ENCODE measurements around the gene OTX2.

OTX2 gene

GRCh38 chr14:56811593-56812363 lies 1.5 kb upstream of the OTX2 start:
- no peak for DNase-seq

GRCh38 chr14:56810836-56811592 lies 735 bp upstream of the OTX2 start:
- no peak for DNase-seq

DNA sequence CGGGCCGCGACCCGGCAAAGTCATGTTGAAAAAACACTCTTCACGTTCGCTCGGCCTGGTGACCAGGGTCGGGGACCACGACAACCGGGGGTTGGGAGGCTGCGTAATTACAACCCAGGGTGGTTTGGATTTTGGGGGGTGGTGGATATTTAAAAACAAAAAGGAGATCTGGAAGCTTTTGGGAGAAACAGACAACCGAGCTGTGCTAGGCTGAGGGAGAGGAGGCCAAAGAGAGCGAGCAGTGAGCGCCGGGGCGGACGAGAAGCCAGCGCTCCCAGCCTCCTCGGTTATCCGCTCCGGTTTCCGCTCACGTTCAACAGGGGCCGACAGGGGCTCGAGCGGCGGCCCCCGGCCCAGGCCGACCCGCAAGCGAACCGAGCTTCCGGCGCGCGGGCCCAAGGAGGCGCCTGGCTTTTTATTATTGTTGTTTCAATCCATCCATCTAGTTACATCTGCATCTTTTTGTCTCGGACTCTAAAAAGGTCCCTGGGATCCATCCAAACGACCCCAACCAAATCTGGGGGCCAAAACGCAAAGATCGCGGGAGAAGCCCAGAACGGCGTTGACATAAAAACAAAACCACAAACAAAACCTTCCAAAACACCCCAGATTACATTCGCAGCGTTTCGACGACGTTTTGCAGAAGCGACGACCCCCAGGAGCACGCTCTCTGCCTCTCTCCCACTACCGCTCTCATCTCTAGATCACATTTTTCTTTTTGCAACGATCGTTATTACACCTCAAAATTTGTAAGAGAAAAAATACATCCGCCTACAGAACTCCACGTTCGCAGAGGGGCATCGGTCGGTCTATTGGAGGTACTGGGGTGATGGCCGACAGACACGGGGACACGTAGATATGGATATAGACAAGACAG lies 771 bp downstream of the OTX2 start:
- DNase-seq: no peak

- DNase-seq: no peak
Measured at GRCh38 chr14:56808383-56809269, 1.7 kb downstream of the OTX2 start.

DNA sequence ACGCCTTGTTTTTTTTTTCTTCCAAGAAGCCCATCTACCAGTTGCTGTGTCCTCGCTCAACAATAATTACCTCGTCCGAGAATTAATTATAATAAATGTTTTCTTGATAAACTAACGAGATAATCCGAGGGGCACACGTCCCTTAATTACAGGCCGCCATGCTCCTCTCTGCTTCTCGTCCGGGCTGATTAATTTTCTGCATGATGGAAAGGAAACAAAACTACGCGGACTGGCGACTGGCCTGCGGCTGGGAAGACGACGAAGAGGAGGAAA lies 2.2 kb downstream of the OTX2 start:
- DNase-seq: no peak

DNA sequence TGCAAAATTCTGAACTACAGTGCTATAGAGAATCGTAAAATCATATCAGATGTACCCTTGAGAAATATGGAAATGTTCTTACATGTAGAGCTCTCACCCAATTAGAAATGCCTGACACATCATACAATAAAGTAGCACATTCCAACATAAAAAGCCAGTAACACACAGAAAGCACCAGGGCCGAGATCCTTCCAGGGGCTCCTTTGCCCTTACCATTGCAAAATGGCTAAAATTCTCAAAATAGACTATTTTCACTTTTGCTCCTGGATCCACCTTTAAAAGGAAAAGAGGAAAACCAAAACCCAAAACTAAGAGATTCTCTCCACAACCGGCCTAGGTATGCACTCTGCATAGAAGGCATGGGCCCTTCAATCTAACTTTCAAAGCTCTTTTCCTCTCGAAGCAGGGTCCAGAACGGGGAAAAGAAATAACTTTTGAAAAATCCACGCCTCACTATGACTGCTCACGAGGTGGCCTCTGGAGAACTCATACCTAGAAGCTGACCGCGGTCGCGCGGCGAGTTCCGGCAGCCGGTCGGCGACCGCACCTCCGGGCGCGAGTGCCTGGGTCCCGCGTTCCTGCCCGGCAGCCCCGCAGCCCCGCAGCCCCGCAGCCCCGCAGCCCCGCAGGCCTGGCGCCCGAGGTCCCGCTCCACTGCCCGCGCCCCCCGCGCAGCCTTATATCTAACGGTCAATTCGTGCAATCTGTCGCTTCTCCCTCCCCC lies 2.7 kb downstream of the OTX2 start:
- DNase-seq: no peak

GRCh38 chr14:56806760-56807159 lies 3.5 kb downstream of the OTX2 start:
- DNase-seq: no peak

GRCh38 chr14:56805992-56806727 lies 4.1 kb downstream of the OTX2 start:
- no peak for DNase-seq

GRCh38 chr14:56805201-56805991 lies 4.9 kb downstream of the OTX2 start:
- DNase-seq: no peak

DNA sequence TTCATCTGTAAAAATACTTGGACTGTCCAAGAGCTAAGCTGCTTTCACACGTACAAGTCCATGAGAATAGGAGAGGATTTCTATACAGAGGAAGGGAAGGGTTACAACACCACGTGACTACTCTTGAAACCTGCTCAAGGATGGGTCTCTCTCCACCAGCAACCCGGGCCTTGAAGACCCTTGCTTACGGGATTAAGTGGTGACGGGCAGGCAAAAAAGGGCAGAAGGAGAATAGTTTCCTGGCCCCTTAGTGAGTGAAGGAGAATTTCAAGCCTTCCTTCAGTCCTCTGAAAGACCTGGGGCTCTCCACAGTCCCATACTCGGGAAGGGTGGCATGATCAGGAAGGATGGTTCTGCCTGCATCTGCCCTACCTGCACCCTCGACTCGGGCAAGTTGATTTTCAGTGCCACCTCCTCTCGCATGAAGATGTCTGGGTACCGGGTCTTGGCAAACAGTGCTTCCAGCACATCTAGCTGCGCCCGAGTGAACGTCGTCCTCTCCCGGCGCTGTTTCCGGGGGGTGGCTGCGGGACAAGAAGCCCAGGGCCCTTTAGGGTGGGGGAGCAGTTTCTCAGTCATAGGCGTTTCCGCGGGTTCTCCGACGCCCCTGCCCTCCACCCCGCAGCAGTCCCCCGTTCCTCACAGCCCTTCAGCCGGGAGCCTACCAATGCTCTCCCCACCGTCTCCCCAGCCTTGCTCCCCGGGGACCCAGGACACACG lies 6.3 kb downstream of the OTX2 start:
- no peak for DNase-seq

- no peak for DNase-seq
Measured at GRCh38 chr14:56801920-56802319, 8.4 kb downstream of the OTX2 start.

DNA sequence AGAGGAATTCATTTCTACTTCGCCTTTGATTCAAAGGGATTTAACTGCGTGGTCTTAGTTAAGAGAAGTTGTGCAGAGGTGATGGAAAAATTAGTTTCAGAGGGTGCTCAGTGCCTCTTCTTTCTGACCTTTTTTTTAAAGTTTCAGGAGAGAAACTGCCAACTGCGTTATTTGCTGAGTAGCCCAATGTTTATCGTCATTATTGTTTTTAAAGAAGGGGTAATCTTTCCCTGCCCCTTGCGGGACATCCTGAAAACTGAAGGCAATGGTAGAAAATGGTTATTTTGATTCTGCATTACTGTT lies 11.0 kb downstream of the OTX2 start:
- DNase-seq: no peak

- DNase-seq: no peak
Measured at GRCh38 chr14:56798447-56799342, 11.6 kb downstream of the OTX2 start.

DNA sequence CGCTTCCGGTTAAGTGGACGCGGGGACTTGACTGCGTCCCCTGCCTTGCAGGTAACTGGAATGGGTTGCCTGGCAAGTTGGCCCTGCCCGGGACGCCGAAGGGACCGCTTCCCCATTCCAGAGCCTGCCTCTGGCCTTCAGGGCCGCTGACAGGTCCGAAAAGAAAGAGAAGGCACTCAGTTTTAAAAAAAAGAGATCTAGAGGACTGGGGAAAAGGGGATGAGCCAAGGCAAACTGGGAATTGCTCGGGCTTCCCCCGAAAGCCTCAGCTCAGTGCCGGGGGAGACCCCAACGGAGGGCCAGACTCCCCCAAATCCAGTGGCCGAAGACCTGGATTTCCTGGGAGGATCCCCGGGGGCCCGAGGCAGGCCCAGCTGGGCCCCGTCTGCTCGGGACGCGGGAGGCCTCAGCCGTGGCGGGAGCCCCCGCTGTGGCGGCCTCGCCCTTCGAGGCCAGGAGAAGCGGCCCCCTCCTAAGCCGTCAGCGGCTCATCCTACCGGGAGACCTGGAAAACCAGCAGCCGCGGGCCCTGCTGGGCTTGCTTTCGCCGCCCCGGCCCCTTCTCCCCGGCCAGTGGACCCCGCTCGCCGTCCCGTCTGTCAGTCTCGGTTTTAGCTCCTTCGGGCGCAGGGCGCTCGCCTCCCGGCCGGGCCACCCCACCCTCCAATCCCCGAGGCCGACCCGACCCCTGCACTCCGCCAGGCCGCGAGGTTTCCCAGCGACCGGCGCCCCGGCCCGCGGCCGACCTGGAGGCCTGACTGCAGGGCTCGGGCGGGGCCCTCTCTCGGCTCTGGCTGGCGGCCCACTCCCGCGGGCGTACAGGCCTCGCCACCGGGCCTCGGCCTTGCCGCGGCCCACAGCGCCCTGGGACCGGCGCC lies 12.5 kb downstream of the OTX2 start:
- DNase-seq: no peak

- no peak for DNase-seq
Measured at GRCh38 chr14:56797003-56797568, 13.2 kb downstream of the OTX2 start.

- no peak for DNase-seq
Measured at GRCh38 chr14:56796259-56796658, 14.0 kb downstream of the OTX2 start.

- DNase-seq: no peak
Measured at GRCh38 chr14:56795284-56795622, 15.0 kb downstream of the OTX2 start.

Measured in SIG-M5 (cell line).